ENCODE results near the gene PLD4.

DNA sequence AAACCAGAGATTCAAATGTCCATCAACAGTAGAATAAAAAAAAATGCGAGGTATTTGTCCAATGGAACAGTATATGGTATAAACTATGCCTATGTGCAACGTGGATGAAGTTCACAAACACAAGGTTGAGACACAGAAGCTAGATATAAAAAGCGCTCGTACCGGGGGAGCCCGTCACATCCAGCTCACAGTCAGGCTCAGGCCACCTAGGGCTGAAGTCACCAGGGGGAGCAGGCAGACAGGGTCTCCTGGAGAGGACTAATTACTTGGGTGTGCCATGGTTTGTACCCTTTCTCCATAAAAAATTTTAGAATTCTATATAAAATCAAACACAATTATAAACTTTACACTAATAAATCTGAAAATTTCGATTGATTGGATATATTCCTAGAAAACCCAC lies 39.9 kb downstream of the PLD4 start:
- TF ChIP-seq POLR2A (IDR thresholded peaks at IDR 0.05; ENCODE audit: low read length) (no peak), GATA1 (IDR thresholded peaks at IDR 0.05; ENCODE audit: low read depth, low read length) (no peak)

Data from erythroblast (primary cell).